HG03097 (cell line): ENCODE data around the gene LTC4S.
A peak's percentile ranks its signal among the peaks of the same experiment; 100 is the strongest.

ENCODE experiments used
- ATAC-seq: cut with Tn5 transposase; IDR thresholded peaks from one replicate; pipeline ENCODE4 v1.9.1; 2021; ENCODE audit not compliant: unreplicated experiment, low FRiP score

LTC4S gene

GRCh38 chr5:179805070-179805528 is 11.3 kb downstream of the LTC4S start:
- ATAC-seq = no peak

GRCh38 chr5:179805529-179806249 is 11.9 kb downstream of the LTC4S start:
- ATAC-seq = peak; percentile 26

- ATAC-seq = peak; percentile 58
Observed at GRCh38 chr5:179806250-179807048, 12.7 kb downstream of the LTC4S start, which contains the start of gene MGAT4B. Gene MGAT4B, minus strand, starts transcription at chr5:179806866. Its CDS starts 283 bp downstream, at chr5:179806583.

- no peak for ATAC-seq
Observed at GRCh38 chr5:179812135-179812825, 18.5 kb downstream of the LTC4S start.

GRCh38 chr5:179812997-179813607 is 19.3 kb downstream of the LTC4S start:
- no peak for ATAC-seq

- ATAC-seq = no peak
Observed at GRCh38 chr5:179814090-179814489, 20.3 kb downstream of the LTC4S start.

GRCh38 chr5:179815491-179816249 is 21.9 kb downstream of the LTC4S start:
- no peak for ATAC-seq

GRCh38 chr5:179816401-179816795 is 22.6 kb downstream of the LTC4S start:
- ATAC-seq = no peak

- no peak for ATAC-seq
Observed at GRCh38 chr5:179816796-179817469, 23.1 kb downstream of the LTC4S start.

- no peak for ATAC-seq
Observed at GRCh38 chr5:179817470-179817840, 23.7 kb downstream of the LTC4S start.

GRCh38 chr5:179817890-179818745 is 24.3 kb downstream of the LTC4S start:
- no peak for ATAC-seq

GRCh38 chr5:179818746-179819295 is 25.0 kb downstream of the LTC4S start:
- peak; percentile 50 for ATAC-seq

GRCh38 chr5:179819296-179820126 is 25.7 kb downstream of the LTC4S start:
- peak; percentile 17 for ATAC-seq

- ATAC-seq = no peak
Observed at GRCh38 chr5:179820127-179820482, 26.3 kb downstream of the LTC4S start.

GRCh38 chr5:179820483-179821297 is 26.9 kb downstream of the LTC4S start, which contains the start of gene SQSTM1:
Gene SQSTM1, plus strand, starts transcription at chr5:179820905. Its CDS starts 32 bp downstream, at chr5:179820937.
- peak; percentile 34 for ATAC-seq

GRCh38 chr5:179821298-179822058 is 27.7 kb downstream of the LTC4S start:
- peak; percentile 34 for ATAC-seq
